GM03348 (cell line): ENCODE measurements around the gene CERS6.

Experiments
- DNase-seq: peaks from one replicate; pipeline ENCODE4 v3.0.0; 2012; ENCODE audit warnings: low spot score

Gene CERS6

DNA sequence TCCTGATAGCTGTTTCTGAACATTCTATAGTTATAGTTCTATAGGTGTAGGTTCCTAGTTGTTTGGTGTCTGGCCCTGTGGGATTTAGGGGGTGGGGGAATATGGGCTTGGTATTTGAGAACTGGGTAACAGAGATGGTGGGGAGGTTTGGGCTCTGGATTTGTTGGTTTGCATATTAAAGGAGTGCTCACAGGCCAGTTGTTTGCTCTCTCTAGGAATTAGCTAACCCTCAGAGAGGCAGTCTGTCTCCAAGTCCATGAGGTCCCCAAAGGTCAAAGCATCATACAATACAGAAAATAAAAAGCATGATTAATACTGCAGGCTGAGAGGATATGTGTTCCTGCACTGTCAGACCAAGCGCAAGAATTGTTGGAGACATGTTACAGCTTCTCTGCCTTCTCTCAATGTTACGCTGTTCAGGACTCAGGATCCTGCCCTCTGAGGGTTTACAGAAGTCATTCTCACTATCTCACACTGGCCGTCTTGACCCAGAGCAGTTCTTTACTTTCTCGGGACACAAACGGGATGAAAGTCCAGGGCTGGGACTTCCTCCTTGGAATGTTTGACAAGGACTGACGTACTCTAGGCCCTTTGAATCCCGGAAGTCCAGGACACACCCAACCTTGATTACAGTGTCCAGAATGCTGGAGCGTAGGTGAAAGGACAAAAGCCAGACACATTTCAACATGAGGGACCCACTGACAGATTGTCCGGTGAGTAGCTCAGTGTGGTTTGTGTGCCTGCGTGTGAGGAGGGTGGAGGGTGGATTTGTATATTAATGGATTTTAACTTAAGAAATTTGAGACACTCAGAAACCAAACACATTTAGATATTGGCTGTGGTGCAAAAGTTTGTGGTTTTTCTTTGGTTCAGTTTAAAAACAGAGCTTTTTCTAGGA lies 346.1 kb downstream of the CERS6 start, which contains the start of gene NOSTRIN:
Gene NOSTRIN, plus strand, starts transcription at position 677 of the 898 bp plus-strand sequence. Its CDS starts 10 bp downstream, at position 687.
- peak; percentile 54 for DNase-seq

DNA sequence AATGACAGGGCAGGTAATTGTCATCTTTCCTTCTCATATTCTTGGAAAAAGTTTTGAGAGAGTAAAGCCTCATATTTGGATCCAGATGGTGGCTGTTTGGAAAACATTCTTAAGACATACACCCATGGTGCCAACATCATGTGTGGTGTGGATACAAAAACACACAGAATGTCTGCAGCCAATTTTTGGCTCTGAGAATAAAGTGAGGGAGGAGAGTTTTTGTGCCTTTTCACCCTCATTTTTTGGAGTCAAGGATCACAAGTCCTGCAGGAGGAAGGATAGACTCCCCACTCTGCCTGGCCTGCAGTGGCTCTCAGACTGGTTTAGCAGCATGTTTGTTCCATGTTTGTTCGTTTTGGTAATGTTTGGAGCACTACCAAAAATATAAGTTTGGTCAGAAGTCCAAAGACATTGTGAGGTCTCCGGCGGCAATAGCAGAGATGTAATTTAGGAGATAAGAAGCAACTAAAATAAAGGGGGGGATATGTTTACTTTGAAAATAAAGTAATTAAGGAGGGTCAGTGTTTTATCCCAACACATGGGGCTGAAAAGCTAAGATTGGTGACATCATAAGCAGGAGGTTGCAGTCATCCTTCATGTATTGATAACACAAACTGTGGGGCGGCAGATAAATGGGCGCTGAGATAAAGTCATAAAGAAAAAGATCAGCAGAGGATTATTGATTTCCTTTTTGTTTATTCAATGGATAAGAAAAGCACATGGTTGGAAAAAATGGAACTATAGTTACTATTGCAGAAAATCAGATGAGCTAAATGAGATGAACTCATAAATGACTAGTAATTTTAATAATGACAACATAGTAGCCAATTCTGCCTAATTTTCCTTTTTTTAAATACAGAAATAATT lies 347.0 kb downstream of the CERS6 start:
- DNase-seq: no peak

DNA sequence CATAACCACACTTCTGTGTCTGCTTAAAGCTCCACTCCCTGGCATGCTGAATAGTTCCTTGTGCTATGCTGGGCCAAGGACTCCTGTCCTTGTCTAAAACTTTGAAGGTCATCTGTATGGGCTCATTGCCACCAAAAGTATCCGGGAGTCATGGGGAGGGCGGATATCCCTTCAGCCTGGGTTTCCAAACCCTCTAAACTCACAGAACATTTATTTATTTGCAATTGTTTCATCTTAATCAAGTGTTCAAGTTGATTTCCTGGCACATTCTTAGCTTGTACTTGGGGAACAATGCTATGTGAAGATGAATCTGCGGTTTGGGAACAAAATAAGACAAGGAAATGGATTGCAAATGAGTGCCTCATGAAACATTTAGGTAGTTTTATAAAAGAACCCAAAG lies 348.1 kb downstream of the CERS6 start:
- no peak for DNase-seq

DNA sequence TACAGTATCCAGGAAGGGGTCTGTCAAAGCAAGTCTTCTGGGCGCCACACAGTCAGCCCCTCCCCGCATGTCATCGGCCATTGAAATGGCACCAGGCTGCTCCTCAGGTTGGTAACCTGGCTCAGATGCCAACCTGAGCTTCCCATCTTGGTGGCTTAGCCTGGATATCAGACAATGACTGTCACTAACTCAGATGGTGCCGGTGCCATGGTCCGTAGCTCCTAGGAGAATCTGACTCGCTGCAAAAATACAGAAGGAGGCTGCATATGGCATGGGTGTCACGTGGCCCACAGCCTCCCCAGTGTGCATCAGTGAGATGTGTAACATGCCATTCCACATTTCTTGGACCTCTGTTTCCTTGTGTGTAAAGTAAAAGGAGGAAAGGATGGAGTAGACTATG lies 349.5 kb downstream of the CERS6 start:
- no peak for DNase-seq

DNA sequence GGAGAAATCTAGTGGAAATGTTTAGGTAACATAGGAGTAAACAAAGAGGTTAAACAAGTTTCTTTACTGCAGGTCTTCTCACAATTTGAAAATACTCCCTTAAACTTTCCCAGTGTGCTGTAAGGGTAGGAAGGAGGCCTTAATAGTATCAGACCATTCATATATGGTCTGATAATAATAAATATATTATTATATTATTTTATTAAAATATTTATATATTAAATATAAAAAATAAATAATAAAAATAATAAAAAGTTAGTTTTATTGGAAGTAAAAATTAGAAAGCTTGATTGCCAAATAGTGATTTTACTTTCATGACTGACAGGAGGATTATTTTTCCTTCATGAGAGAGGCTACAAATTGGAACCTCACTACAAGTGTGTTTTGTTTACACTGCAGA lies 353.5 kb downstream of the CERS6 start:
- no peak for DNase-seq

DNA sequence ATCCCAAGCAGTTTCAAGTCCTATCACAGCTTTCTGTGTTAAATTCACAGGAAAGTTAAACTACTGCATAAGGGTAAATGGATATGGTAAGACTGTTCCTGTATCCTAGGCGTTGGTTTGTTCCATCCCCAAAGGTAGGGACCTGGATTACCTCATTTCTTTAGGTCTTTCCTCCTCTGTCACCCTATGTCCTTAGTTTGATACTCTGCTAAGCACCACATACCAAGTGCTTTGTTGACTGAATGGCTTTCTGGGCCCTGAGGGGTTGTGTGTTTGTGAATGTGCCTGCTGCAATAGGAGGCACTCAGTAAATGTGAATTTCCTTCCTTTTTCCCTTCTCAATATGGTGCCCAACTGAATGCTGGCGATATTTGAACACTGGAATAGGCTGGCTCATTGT lies 354.2 kb downstream of the CERS6 start:
- no peak for DNase-seq

DNA sequence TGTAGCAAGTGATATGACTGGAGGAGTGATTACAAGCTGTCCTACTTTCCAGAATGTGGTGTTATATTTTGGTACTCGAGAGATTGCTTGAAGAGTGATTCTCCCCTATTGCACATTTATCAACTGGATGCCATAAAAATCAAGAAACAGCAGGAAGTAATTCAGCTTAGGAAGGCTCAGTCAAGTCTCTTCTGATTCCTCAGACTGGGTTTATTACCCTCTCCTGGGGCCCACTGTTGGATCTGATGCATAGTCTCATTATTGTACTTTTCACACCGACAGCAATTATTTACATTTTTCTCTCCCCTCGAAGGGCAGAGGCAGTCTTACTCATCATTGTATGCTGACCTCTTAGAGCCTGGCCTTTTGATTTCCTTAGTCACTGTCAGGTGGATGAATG lies 355.6 kb downstream of the CERS6 start:
- DNase-seq: no peak

DNA sequence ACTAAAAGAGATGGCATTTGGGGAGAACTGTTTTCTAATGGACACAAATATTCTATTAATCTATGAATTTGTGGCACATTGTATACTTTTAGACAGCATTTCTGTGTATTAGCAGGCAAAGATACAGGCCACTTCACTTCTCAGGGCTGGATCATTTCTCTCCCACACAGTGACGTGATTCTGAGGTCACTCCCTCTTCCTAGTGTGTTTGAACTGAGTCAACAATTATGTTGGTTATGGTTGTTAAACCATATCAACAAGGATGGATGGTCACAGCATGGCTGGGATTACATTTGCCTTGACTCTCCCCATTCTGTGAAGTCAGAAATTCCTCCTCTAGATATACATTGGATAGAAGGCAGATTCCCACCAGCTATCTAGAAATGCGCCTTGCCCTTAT lies 358.0 kb downstream of the CERS6 start:
- no peak for DNase-seq

DNA sequence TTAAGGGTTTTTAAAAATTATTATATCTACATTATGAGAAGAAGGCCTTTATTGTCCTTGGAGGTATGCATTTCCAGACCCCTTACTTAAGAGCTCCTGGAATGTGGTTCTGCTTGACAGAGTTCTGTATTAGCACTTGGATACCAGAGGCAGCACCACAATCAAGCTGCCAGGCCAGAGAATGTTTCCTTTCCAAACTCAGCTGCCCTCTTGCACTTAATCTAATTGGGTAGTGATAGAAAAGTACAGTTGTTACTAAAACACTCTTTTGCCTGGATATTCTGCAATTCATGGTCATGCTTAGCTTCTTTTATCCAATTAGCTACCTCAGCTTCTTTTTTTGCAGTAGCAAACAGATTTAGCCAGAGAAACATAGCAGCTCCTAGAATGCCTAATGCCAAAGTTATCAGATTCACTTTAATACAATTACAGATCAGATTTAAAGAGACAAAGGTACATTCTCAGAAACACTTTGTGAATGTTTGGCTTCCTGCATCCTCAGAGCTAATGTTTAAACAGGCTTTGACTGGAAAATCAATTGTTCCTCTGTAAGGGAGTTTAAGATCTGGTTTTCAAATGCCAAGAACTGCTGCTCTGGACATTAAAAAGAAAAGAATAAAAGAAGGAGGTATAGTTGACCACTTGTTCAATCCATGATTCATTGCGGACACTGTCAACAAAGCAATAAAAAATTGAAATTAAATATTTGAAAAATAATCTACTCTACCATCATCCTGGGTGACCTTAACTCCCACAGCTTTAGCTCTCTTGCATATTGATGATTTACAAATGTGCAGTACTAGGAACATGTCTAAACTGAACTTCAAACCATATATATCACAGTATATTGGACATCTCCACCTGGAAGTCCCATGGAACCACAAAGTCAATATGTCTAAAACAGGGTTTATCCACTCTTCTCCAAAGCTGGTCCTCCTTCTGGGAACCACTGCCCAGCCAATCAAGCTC lies 359.2 kb downstream of the CERS6 start:
- DNase-seq: no peak

DNA sequence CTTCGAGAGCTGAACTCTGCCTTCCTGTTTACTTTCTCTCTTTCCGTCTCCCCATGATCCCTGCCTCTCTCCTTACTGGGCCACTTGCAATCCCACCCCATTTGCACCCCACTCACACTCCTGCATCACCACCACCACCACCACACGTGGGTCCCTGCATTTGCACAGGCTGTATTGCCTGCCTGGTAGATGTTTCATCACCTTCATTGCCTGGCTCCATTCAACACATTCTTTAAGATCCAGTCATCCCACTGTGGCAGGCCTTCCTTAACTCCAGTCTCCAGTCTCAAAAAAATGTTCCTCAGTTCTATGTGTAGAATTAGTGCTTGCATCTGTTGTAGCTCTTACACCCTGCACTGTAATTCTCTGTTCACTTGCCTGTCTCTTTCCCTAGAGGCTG lies 360.3 kb downstream of the CERS6 start:
- DNase-seq: peak; percentile 87

DNA sequence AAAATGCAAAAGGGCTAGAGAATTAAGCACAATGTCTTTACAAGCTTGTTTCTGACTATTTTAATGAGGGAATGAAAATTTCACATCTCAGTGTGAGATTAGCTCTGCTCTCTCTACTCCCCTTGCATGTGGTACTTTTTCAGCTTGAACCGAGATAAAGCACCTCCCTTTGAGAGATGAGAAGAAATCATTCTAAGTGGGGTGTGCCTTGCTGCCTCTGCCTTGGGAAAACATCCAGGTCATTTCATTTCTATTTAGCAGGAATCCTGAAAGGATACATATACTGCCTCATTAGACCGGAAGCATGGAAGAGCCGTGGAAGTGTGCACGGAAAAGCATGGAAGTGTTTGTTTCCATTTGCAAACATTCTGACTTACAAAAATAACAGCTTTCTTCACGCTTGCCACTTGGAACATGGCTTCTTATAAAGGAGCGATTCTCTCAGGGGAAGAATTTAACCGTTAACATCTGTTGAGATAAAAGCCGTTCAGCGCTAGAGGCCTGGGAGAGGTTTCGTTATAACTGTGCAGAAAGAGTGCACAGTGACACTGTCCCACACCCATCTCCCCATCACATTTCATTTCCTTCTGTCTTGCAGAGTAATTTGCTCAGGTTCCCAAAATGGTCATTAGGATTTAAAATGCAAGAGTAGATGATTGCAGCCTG lies 363.1 kb downstream of the CERS6 start:
- DNase-seq: no peak

DNA sequence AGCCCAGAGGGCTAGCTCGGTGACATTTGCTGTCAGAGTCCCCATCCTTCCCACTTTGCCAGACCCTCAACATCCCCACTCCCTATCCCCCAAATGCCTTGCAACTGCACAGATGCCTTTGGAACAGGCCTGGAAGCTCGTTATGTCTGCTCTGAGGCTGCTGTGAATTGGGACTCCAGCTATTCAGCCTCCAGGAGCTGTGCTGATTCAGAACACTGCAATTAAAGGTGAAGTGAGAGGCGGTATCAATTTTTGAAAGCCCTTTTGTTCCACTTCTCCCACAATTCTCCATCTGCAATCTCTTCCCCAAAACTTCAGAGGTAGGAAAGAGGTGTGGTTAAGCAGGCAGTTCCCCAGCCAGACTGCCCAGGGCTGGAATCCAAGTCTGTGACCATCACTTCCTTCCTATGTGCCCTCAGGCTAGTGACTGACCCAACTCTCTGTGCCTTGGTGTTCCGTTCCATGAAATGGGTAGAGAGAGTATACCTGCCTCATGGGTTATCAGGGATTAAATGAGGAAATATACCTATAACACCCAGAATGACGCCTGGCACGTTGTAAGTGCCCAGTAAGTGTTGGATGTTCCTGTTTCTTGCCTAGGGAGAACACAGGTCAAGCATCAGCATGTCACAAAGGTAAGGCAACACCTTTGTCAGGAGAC lies 363.9 kb downstream of the CERS6 start:
- DNase-seq: no peak

DNA sequence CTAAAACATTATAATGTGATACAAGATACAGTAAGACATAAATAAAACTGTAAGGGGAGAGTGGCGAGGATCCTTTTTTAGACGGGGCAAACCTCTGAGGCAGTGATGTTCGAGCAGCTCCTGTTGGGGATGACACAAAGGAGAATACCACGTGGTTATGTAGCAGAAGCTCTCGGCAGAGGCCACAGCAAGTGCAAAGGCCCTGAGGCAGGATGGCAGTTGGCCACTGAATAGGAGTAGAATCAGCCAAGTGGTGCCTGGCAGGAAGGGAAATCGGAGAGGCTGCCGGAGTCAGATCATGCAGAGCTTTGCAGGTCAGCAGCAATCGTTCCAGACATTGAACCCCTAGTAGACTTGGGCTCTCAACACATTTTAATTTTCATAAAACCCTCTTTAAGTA lies 365.5 kb downstream of the CERS6 start:
- DNase-seq: no peak

DNA sequence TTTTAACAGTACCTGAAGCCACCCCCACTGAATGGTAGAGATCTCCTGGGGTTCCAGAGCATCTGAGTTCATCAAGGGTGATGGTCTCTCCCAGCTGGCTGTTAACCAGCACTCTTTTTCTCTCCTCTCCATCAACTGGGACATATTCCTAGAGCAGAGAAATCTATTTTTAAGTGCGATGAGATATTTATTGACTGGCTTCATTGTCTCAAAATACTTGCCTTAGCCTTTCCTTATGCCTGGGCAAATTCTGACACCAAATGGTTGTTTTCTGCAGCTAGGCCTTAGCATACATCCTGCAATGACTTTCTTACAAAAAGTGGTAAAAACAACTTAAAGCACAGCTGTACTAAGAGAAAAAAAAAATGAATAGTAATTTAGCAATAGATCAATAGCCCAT lies 365.9 kb downstream of the CERS6 start:
- DNase-seq: no peak
